Activated CD4-positive, alpha-beta T cell treated with anti-CD3 and anti-CD28 coated beads, Interleukin-2, Interleukin-4, amounts not matched to agents 100 ng/mL and 50 ng/mL, durations not matched to agents 16 hours and 8 hours (primary cell): ENCODE measurements around the gene HLCS.
"Not testable (repeated sequence)": the region's sequence is repeated elsewhere in the genome, so short reads cannot be mapped to it uniquely, and the experiment has no call there.

ENCODE experiments used
- DNase-seq: peaks from one replicate; pipeline ENCODE4 v3.0.0-alpha.2; 2020; ENCODE audit warnings: low spot score

HLCS gene

DNA sequence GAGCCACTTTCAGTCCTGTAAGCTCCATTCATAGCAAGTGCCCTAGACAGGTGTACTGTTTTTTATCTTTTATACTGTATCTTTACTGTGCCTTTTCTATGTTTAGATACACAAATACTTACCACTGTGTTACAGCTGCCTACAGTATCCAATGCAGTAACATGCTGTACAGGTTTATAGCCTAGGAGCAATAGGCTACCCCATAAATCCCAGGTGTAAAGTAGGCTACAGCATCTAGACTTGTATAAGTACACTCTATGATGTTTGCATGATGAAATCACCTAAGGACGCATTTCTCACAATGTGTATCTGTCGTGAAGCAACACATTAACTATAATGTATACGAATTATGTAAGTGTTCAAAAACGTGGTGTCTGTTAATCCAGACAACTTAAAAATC, 10.7 kb downstream of the HLCS start:
- DNase-seq = no peak

DNA sequence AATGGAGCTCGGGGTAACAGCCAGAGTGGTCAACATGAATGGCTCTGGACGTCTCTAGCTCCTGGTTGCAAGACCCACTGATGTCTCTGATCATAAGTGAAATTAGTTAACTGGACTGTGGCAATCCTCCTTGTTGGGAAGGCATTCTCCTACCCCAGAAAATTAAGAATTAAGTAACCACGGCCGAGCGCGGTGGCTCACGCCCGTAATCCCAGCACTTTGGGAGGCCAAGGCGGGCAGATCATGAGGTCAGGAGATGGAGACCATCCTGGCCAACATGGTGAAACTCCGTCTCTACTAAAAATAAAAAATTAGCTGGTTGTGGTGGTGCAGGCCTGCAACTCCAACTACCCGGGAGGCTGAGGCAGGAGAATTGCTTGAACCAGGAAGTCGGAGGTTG, 14.1 kb downstream of the HLCS start:
- DNase-seq = not testable (repeated sequence)

DNA sequence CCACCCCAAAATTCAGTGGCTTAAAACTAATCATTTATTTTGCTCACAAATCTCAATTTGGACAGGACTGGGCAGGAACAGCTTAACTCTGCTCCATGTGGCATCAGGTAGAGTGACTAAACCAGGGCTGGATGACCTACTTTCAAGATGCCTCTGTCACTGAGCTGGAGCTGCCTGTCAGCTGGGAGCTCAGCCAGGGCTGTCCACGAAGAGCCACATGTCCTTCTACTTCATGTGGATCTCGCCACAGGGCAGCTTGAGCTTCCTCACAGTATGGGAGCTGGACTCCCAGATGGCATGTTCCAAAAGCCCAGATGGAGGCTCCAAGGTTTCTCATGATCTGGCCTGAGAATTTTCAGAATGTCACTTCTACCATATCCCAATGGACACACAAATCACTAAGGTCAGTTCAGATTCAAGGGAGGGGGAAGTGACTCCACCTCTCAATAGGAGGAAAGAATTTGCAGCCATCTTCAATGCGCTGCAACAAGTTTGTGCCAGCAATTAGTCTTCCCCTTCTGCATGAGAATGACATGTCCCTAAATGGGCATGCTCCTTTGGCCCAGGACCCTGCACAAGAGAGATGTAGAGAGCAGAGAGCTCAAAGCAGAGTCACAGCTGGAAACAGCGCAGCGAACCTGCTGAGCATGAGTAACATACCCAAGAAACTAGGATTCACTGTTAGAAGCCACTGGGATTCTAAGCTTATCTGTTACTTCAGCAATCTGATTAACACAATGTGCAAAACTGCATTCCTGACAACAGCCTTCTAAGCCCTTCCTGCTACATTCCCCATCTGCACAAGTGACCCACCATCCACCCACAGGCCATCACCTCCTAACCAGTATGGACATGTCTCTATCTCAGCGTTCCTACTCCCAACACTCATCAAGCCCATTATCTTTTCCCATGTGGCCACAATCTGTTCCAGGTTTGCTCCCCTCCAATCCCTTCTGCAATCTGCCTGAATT, 17.0 kb downstream of the HLCS start:
- no peak for DNase-seq

DNA sequence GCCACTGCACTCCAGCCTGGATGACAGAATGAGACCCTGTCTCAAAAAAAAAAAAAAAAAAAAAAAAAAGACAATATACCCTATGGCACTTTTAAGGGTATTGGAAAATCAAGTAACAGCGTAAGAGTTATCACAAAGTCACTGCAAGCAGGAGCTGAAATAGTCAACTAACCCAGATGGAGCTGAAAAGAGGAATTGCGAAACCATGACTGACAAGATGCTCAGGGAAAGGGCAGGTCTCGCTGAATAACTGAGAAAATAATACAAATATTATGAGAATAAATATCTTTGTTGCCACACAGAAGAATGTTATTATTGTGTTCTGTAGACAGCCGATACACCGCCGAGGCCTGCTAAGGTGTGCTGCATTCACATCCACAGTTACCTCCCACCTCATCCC, 17.8 kb downstream of the HLCS start:
- no peak for DNase-seq

DNA sequence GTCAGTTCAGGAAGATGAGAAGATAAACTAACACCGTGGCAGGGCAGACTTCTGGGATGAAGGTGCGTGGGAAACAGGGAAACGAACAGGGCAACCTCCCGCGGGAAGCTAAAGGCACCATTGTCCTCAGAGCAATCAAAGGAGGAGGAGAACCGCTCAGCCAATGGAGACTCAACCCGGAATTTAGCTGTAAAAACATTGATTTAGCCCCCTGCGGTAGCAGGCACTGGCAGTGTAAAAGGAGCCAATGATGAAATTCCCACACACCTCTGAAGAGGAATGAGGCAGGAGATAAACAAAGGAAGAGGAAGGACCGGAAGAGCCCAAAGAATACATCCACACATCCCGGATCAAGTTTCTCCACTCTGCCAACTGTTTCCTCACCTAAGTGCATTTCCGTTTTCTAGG, 19.5 kb downstream of the HLCS start:
- DNase-seq = no peak

DNA sequence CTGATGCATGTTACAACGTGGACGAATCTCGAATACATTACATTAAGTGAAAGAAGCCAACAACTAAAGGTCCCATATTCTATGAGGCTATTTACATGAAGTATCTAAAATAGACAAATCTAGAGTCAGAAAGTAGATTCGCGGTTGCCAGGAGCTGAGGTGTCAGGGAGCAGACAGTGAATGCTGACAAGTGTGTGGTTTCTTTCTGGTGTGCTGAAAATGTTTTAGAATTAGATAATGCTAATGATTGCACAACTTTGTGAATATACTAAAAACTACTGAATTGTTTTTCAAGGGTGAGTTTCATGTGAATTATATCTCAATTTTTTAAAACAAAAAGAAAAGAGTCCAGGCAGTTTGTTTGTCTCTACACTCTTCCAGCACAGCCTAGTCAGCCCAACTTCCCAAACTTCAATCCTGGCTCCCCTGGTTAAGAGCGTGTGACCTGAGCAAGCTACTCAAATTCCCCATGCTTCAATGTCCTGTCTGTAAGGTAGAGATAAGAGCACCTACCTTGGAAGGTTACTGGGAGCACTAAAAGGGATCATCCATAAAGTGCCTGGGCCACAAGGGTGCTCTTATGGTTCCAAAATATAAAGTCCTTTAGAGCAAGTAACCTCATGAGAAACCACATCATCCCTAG, 20.9 kb downstream of the HLCS start:
- no peak for DNase-seq

DNA sequence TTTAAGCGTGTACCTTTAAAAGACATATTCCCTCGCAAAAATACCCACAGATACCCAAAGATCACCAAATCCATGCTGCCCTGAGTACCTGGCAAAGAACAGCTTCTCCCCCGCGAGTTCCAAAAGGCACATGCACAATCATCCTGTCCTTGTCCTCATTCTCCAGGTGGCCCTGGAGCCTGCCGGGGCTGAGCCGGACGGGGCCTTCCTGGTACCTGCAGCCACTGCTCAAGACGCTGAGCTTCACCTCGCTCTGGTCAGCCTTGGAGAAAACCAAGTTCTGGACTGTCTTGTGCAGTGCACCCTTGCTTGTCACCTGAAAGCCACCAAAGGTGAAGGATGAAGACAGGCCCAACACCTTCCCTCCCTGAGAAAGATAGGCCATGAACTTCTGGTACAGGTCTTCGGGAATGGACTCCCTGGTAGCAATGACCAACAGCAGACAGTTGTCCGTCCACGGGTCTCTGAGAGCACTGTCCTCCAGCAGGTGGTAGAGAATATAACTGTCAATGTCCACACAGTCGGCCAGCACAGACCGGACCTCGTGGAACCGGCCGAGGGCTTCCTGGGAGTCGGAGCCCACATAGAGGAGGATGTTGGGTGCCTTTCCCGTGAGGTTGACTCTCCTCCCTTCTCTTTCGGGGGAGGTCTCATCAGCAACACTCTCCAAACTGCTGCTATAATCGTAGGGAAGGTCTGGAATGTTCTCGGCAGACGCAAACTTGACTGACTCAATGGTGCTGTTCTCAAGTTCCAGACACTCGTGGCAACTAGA, 29.9 kb downstream of the HLCS start:
- DNase-seq = no peak

DNA sequence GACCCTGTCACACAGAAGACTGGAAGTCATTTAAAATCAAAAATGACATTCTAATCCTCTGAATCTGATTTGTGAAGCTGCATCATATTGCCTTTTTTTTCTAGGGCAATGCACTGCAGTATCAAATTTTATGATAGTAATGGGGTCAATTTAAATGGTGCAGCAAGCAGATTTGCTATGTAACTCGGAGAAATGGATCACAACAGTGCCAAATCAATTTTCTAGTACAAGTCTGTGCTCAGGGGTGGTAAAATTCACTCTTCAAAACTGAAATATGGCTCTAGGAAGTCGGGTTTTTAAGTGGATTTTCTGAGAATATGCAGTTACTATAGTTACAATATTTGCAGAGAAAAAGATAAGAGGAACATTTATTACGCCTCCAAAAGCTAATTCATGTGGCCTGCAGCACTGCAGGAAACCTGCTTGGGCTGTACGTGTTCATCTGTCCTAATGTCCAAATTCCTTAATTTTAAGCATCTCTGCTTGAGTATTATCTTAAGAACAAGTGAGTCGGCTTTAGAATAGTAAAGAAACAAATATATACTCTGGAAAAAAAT, 31.5 kb downstream of the HLCS start:
- no peak for DNase-seq

DNA sequence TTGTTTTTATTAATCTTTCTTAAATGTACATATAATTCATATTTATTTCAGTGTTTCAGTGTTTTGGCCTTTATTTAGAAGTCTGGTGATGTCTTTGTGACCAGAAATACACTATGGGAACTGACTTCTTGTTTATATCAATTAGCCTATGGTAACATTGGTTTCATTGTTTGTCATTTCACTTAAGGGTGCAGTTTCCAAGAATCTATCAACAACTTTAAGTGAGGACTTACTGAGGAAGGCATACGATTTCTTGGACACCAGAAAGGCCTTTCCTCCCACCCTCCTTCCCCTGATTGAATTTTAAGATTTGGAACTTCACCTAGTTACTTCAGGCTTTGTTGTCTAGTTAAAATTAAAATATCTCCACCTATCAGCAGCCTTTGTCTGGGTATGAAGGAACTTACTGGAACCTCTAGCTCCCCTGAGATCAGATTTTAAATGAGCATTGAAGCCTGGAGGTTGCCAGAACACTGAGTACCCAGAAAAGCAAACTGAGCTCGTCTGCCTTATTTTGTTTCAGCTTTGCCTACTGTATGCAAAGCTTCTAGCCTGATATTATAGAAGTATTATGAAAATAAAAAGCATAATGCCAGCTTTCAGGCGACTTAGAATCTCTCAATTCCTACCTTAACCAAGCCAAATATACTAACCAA, 34.2 kb downstream of the HLCS start:
- no peak for DNase-seq

DNA sequence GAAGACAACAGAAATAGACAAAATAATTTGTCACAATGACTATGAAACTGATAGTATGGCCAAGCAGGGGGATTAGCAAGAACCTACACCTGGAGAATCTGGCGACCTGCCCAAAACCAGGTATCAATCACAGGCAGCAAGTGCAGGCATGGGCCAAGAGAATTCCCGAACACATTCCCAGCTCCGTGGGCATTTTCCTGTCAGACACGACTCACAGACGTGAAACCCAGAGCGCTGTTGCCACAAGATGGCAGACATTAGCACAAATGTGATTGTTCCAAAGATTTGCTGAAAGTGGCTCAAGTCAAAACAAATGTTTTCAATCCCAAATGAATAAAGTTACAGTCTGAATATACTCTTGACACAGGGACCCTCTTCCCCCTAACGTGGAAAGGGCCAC, 36.8 kb downstream of the HLCS start:
- no peak for DNase-seq

DNA sequence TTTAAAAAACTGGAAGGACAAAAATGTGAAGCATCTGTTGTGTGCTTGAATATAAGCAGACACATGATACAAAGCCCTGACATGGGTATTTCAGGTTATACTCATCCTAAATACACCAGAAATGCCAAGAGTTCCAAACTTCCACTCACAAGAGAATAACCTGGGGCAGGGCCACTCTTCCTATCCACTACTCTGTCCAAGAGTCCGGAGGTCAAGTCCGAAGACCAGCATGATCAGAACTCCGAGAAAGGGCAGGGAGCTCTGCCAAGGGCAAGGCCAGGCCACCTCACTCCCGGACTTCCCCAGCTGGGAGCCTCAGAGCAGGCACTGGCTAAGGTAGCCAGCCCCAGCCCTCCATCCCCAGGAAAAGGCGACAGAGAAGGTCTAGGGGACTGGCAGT, 37.5 kb downstream of the HLCS start:
- DNase-seq = no peak

DNA sequence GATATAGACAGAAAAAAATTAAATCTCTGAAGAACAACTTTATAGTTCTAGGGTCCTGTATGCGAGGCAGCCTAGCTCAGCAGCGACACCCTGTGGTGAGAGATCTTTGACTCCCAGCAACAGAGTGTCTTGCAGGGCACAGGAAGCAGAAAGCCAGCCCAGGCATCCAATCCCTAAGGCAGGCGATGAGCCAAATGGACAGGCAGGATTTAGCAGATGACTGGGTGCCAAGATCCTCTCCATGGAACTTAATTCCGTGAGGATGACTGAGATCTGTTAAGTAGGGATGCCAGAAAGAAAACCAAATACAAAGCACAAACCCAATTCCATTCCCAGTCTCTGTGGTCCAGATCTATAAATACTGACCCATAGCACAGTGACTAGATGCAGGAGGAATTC, 38.8 kb downstream of the HLCS start:
- DNase-seq = peak; percentile 71

DNA sequence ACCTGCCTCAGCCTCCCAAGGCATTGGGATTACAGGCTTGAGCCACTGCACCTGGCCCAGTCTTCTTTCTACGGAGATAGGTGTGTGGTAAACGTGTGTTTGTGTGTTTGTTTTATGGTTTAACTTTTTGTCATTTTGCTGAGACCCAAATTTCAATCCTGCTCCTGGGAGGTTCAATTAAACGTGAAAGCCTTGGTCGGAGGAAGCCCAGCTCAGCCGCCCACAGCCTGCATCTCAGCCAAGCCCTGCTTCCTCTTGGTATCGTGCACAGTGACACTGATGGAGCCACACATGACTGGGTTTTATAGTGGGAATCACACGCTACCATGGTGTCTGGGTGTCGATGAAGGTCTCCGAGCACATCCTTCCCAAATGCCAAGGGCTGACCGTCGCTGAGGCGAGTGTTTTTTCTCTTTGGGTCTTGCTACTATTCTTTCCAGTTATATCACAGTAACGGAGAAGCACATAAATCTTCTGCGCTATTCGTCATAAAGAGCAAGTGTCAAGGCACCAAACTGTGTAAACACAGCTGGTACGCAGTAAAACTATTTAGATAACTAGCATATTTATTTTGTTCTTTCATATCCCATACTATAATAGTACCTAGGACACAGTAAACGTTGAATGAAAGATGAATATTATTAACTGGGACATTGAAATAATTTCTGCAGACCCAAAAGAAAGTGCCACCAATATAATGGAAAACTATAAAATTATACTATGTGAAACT, 39.3 kb downstream of the HLCS start:
- no peak for DNase-seq

DNA sequence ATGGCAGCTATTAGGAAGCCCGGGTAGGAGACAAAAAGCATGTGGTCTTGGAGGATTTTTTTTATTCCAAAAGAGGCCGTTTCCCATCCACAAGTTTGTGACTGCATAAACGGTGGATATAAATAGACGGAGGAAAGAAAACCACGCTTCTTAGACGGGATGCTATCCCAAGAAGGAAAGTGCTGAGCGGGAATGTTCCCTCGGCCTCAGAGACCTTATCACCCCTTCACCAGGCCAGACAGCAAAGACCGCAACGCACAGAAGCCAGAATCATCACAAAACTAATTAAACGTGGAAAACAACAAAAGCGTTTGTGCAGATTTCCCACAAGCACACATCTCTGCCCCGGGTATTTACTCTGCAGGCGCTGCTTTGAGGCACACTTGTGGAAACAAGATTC, 43.2 kb downstream of the HLCS start:
- DNase-seq = no peak

DNA sequence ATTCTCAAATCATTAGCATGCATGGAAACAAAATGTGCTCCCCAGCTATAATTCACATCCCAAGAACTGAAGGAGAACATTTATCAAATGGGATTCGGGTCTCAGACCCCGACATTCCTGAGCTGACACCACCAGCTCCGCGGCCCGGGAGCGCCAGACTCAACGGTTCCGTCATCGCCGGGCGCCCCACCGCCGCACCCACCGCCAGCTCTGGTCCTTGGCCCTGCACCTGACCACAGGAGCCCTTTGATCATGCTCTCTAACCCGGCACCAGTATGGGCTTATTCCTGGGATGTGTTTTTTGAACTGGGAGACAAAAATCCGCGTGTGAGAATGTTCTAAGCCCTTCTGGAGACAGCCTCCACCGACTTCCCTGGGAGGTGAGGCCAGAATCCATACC, 43.6 kb downstream of the HLCS start:
- DNase-seq = no peak

DNA sequence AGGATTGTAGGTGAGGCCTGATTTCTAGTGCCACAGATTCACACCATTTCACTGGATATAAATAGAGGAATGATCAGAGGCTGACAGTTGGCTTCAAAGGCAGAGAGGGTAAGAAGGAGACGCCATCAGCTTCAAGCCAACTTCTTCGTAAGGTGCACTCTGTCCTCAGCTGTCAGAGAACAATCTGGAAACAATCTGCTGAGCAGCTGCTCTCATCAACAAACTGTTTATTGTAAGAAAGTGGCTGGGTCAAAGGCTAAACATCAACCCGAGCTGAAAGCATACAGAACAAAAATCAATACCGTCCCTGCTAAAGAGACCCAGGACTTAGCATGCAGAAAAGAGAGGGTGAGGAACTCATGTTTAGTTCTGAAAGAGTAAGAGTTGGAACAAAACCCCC, 48.2 kb downstream of the HLCS start:
- no peak for DNase-seq

DNA sequence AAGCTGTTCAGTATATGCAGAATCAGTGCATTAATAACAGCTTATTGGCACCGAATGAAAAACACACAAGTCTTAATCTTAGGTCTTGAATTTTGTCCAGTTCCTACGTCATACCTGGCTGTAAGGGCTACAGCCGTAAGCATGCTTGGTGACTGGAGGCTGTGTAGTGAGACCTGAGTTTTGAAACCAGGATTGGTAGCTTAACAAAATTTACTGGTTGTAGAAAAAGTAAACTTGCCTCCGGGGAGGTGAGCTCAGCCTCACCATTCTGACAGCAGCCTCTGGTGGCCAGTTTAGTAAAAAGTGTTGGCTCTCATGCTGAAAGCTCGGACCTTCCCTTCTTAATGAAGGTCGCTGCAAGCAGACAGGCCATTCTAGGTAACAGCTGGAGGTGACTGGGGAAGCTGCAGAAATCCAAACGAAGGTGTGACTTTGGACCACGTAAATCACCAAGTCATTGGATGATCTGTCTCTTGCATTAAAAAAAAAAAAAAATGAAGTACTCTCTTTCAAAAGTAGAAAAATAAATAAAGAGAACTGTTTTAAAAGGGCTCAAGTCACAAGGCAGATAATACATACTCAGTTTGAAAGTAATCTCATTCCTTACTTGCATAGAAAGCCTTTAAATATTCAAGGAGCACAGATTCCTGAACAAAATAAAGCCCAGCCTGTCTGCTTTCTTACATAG, 48.9 kb downstream of the HLCS start:
- DNase-seq = no peak

DNA sequence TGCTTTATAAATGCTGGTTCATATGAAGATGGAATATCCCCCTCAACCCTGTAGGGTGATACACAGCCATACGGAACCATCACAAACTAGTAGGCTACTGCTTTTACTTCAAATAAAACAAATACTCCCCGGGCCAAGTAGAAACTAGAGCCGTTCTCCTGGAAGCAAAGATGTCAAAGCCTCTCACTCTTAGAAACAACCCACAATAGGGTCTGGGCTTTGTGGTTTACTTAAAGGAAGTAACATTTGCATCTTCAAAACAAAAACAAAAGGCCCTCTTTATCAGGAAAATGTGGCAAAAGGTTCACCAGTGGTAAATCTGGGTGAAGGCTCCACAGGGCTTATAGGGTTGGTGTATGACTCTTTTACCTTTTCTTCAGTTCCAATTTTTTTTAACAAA, 49.8 kb downstream of the HLCS start:
- DNase-seq = no peak

DNA sequence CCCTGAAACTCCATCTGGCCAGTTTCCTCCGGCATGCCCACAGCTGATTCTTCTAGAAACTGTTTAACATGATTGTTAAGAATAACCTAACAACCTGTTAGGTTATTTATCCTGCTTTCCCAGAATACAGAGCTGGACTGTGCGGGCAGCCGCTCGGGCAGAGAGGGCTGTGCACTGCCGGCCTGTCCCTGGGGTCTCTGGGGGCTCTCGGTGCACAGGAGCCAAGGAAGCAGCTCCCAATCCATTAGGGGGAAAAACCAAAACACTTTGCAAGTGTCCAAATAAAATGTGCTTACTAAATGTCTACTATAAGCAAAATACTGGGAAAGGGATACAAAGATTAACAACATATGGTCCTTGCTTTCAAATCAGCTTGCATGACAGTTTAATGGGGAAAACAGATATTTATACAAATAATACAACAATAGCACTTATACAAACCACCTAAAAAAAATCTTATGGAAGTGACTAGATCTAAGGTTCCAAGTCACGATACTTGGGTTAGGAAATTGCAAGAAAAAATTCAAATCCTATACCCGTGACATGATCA, 50.7 kb downstream of the HLCS start:
- DNase-seq = no peak

DNA sequence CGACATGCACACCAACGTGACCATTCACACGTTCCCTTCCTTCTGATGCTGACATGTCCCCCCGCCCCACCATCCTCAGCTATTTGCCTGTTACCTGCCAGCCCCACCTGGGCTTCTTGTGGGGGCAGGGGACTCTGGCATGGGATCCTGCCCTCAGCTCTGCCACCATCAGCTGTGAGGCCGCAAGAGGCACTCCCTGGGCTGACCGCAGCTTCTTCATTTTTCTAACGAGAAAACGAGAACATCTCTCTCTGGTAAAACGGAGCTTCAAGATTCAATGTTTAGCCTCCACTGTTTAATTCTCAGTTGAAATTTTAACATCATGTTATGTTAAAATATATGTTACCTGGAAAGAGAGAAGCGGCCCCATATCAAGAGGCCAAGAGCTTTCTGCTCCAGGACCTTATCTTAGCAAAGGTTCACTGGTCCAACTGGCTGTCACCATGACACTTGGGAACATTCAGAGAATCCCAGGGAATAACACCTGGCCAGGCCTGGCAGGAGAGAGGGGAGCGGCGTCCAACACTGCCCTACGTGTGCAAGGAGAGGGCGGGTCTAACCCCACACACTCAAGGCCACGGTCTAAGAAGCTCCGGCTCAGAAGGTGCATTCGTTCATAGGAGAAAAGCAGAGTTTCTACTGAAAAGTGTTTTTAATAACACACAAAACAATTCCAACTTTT, 51.3 kb downstream of the HLCS start:
- DNase-seq = no peak
